Measurements from ENCODE around the gene FCHO1. TPM values are rescaled to one million over a fixed set of nuclear protein-coding genes. Genes with fewer than 3 reads are reported as not detected.

Gene FCHO1
- polyA plus RNA-seq, 1 experiment = 0.48 TPM

DNA sequence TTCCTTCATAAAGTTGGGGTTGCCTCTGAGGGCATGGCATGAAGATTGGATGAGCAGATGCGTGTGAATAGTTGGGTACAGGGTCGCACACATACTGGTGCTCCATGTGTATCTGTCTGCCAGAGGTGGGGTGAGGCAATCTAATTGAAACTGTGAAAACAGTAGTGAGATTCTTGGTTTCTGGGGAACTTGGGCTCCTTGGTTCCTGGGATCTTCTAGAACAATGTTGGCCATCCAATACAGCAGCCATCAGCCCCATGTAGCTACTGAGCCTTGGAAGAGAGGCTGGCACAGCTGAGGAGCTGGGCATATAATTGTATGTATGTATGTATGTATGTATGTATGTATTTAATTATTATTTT lies 616 bp downstream of the FCHO1 start:
- Histone ChIP-seq H3K4me3 (ENCODE audit: low read depth, low read length) (no peak overlapping the region), H3K36me3 (ENCODE audit: control insufficient read depth, insufficient read depth, low read length) (no peaks in the 10 kb centered on the region), H3K27me3 (ENCODE audit: control insufficient read depth, insufficient read depth, low read length) (peaks cover 1% of the 10 kb centered on the region; the same call in 1 of the 2 replicates)
- ChIA-PET CTCF (interaction anchor here (1.0 kb wide), 1 partner anchor 72 kb away, joined by 3 read pairs; no protein-coding TSS in a partner anchor), POLR2A (no interaction called here)
- no peak for DNase-seq (ENCODE audit: low read depth)
- TF ChIP-seq, protein P1, sequence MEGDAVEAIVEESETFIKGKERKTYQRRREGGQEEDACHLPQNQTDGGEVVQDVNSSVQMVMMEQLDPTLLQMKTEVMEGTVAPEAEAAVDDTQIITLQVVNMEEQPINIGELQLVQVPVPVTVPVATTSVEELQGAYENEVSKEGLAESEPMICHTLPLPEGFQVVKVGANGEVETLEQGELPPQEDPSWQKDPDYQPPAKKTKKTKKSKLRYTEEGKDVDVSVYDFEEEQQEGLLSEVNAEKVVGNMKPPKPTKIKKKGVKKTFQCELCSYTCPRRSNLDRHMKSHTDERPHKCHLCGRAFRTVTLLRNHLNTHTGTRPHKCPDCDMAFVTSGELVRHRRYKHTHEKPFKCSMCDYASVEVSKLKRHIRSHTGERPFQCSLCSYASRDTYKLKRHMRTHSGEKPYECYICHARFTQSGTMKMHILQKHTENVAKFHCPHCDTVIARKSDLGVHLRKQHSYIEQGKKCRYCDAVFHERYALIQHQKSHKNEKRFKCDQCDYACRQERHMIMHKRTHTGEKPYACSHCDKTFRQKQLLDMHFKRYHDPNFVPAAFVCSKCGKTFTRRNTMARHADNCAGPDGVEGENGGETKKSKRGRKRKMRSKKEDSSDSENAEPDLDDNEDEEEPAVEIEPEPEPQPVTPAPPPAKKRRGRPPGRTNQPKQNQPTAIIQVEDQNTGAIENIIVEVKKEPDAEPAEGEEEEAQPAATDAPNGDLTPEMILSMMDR (IDR thresholded peaks at IDR 0.05; ENCODE audit: insufficient read depth, low read depth, low read length) = no peak

DNA sequence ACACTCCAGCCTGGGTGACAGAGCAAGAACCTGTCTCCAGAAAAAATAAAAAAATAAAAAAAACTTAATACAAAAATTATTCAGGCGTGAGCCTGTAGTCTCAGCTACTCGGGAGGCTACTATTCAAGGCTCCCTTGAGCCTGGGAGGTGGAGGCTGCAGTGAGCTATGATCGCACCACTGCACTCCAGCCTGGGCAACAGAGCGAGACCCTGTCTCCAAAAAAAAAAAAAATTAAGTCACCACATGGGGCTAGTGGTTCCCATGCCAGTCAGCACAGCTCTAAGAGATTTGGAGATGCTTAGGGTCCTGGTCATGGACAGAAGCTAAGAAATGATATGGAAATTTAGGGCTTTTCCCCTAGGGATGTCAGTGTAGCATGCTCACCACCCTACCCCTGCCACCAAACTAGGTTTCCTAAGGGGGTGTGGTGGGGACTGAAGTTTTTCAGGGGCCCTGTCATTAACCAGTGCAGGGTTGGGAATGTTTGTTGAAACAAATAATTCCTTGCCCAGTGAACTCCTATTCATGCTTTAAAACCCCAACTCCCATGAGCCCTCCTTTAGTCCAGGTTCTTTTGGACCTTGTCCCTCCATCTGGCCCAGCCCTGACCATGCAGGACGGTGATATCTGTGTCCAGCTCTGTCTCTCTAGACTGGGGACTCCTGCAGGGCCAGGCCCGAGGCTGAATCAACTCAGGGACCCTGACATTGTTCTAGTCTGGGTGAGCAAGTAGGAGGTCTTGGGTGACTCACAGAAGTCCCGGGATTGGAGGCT lies 1.8 kb downstream of the FCHO1 start:
- Histone ChIP-seq H3K36me3 (ENCODE audit: control insufficient read depth, insufficient read depth, low read length) (no peaks in the 10 kb centered on the region), H3K27me3 (ENCODE audit: control insufficient read depth, insufficient read depth, low read length) (peaks cover 1% of the 10 kb centered on the region; the same call in 1 of the 2 replicates), H3K4me3 (ENCODE audit: low read depth, low read length) (no peak overlapping the region)
- TF ChIP-seq, protein P1 (IDR thresholded peaks at IDR 0.05; ENCODE audit: insufficient read depth, low read depth, low read length) = no peak
- ChIA-PET POLR2A (no interaction called here), CTCF (interaction anchor here (1.0 to 1.7 kb wide), 4 partner anchors 10 to 287 kb away, joined by 3 to 5 read pairs (median 4); no protein-coding TSS in a partner anchor)
- DNase-seq (ENCODE audit: low read depth) = no peak

DNA sequence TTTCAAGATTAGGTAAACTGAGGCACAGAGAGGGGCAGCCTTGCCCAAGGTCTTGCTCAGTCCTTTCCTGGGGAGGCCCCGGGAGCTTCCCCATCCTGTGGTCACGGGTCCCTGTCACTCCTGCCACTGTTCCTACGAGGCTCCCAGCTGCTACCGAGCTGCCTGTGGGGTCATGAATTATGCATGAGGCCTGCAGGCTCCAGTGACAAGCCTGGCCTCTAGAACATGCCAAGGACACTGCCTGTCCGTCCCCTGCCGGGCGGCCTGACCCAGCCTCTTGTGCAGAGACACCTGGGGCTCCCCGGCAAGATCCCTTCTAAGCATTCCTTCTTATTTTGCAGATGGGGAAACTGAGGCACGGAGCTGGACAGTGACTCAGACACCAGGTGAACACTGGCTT lies 2.7 kb downstream of the FCHO1 start:
- no peak for DNase-seq (ENCODE audit: low read depth)

DNA sequence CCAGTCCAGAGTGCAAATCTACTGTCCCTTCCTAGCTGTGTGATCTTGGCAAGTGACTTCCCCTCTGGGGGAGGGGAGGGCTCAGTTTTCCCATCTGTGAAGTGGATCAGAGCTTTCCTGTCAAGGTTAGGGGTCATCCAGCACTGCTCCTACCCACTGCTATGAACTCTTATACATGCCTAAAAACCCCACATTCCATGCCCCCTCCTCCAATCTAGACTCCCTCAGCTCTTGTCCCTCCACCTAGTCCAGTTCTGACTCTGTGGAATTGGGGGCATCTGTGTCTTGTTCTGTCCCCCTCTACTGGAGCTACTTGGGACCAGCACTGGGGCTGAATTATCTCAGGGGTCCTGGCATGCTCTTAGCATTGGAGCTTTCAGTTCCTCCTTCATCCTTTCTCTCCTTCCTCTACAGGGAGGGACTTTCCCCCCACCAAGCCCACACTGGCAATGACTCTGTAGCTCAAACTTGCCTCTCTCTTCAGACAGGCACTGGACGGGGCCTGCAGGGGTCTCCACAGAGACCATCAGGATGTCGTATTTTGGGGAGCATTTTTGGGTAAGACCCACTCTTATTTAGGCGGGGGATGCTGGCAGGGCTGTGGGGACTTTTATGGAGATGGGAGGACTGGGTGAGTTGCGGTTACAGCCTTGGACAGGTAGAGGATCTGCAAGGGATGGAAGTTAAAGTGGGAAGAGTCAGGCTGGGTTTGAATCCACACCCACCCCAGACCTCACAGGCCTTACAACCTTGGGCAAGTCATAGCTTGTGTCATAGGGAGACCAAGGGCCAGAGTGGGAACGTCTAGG lies 3.6 kb downstream of the FCHO1 start:
- no peak for DNase-seq (ENCODE audit: low read depth)
- TF ChIP-seq, protein P1 (IDR thresholded peaks at IDR 0.05; ENCODE audit: insufficient read depth, low read depth, low read length) = no peak
- no peak overlapping the region for H3K4me3 ChIP-seq (ENCODE audit: low read depth, low read length)
- ChIA-PET CTCF (interaction anchor here (0.7 to 2.8 kb wide), 4 partner anchors 8 to 964 kb away, joined by 3 to 19 read pairs (median 4); no protein-coding TSS in a partner anchor), POLR2A (no interaction called here)
- no peaks in the 10 kb centered on the region for H3K36me3 ChIP-seq (ENCODE audit: control insufficient read depth, insufficient read depth, low read length)
- H3K27me3 ChIP-seq (ENCODE audit: control insufficient read depth, insufficient read depth, low read length) = peaks cover 2% of the 10 kb centered on the region; the same call in 1 of the 2 replicates

More for the DNA sequence above, 2.7 kb downstream of the FCHO1 start:
- Histone ChIP-seq H3K27me3 (ENCODE audit: control insufficient read depth, insufficient read depth, low read length) (peaks cover 2% of the 10 kb centered on the region; the same call in 1 of the 2 replicates), H3K4me3 (ENCODE audit: low read depth, low read length) (no peak overlapping the region), H3K36me3 (ENCODE audit: control insufficient read depth, insufficient read depth, low read length) (no peaks in the 10 kb centered on the region)
- ChIA-PET POLR2A (no interaction called here), CTCF (interaction anchor here (1.3 to 2.8 kb wide), 3 partner anchors 9 to 13 kb away, joined by 4 to 19 read pairs (median 5); no protein-coding TSS in a partner anchor)
- TF ChIP-seq, protein P1 (IDR thresholded peaks at IDR 0.05; ENCODE audit: insufficient read depth, low read depth, low read length) = no peak

DNA sequence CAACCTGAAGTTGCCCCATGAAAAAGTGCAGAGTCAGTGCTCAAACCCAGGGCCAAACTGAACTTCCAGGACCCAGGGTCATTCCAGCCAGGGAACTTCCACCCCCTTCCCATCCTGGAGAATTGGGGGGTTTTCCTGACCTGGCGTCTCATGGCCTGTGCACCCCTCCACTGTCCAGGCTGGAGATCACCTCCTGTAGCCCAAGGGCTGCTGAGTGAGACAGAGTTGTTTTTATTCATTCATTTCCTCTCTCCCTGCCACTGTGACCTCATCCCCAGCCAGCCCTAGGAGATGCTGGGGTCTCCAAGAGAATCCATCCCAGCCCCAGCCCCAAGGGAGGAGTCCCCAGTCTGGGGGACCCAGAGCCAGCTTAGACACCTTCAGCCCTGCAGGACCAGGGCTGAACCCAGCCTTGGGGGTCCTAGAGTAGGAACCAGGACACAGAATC lies 4.2 kb downstream of the FCHO1 start:
- ChIA-PET CTCF (interaction anchor here (0.7 to 2.8 kb wide), 3 partner anchors 11 to 963 kb away, joined by 3 to 19 read pairs (median 3); no protein-coding TSS in a partner anchor), POLR2A (no interaction called here)
- Histone ChIP-seq H3K36me3 (ENCODE audit: control insufficient read depth, insufficient read depth, low read length) (no peaks in the 10 kb centered on the region), H3K4me3 (ENCODE audit: low read depth, low read length) (no peak overlapping the region), H3K27me3 (ENCODE audit: control insufficient read depth, insufficient read depth, low read length) (peaks cover 2% of the 10 kb centered on the region; the same call in 1 of the 2 replicates)
- DNase-seq (ENCODE audit: low read depth) = no peak
- TF ChIP-seq, protein P1 (IDR thresholded peaks at IDR 0.05; ENCODE audit: insufficient read depth, low read depth, low read length) = no peak

Measured in BJ (cell line).